UCSD-AML1 (cell line): ENCODE data around the gene CDHR2.
"Not testable (repeated sequence)": the region's sequence is repeated elsewhere in the genome, so short reads cannot be mapped to it uniquely, and the experiment has no call there.

Source experiments
- DNase-seq: peaks from one replicate; lab custom pipeline; 2025; ENCODE audit not compliant: unreplicated experiment; lab: John Stamatoyannopoulos, UW

CDHR2 gene

DNA sequence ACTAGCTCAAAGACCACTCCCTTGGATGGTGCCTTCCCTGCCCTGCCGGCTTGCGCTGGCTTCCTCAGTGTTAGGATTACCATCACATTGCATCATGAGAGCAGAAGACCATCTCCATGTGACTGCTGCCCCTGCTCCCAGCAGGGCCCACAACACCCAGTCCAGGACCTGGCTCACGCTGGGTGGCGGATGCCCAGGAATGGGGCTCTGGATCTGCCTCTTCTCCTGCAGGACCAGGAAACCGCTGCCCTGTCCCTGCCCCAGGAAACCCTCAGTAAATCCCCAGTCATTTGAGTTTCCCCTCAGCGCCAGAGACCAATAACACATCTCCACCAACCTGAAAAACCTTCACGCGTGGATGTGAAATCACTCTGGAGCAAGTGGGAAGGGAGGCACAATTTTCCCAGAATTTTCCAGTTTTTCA, 8.7 kb upstream of the CDHR2 start:
- peak; percentile 58 for DNase-seq

DNA sequence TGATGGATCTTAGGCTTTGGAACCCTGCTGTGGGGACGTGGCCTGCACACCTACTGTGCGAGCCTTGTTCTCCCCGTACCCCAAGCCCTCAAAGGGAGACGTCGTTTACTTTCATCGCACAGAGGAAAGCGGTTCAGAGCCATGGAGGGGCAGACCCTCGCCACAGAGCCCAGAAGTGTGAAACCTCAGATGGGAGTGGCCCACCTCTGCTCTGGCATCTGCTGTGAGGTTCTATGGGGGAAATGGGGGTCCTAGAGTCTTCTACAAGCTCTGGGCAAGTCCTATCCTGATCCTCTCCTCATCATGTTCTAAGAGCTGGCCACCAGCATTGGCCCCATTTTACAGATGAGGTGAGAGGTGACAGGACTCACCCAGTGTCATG, 8.2 kb upstream of the CDHR2 start:
- no peak for DNase-seq

DNA sequence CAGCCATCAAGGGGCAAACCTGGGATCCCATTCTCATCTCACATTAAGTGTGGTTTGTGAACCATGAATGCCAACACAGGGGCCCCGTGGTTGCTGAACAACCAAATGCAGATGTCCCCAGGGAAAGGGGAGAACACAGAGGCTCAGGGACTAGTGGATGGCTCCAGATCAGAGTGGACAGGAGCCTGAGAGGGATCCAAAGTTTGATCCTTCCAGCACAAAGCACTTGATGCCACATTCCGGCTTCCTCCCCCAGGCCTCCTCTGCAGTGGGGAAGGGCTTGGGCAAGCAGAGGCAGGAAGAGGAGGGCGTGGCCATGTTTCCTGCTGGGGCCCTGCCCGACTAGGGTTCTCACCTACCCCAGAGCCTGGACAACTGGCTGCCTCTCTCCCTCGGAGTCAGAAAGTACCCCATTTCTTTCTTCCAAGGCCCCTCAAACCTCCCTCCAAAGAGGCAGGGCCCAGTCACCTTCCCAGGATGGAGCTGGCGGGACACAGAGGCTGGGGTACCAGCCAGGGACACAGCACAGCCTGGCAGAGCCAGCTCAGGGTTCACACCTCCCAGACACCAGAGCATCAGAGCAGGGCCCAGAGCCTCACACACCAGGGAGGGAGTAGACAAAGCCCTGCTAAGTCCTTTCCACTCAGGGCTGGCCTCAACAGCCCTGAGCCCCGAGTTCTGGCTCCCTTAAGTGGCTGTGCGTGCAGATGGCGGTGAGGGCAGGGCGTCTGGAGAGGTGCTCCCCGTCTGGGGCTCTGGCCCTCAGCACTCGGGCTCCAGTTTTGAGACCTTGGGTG, 7.6 kb upstream of the CDHR2 start:
- DNase-seq: peak; percentile 86

DNA sequence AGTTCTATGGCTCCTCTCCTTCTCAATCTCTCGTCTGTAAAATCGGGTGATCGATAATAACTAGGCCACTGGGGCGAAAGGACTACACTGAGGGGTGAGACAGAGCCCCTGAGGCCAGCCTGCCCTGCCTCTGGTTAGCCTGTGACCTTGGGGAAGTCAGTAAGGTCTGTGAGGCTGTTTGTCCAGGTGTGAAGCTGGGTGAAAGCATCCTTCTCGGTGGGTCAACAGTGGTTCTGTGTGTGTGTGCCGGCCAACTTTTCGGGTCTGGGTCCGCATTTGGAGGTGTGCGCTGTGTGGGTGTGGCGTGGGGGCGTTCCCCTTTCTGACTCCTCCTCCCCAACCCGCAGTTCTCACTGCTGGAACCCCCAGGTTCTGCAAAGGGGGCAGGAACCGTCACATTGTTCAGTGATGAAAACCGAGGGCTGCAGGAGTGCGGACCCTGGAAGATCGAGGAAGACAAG, 7.0 kb upstream of the CDHR2 start:
- DNase-seq: peak; percentile 77

DNA sequence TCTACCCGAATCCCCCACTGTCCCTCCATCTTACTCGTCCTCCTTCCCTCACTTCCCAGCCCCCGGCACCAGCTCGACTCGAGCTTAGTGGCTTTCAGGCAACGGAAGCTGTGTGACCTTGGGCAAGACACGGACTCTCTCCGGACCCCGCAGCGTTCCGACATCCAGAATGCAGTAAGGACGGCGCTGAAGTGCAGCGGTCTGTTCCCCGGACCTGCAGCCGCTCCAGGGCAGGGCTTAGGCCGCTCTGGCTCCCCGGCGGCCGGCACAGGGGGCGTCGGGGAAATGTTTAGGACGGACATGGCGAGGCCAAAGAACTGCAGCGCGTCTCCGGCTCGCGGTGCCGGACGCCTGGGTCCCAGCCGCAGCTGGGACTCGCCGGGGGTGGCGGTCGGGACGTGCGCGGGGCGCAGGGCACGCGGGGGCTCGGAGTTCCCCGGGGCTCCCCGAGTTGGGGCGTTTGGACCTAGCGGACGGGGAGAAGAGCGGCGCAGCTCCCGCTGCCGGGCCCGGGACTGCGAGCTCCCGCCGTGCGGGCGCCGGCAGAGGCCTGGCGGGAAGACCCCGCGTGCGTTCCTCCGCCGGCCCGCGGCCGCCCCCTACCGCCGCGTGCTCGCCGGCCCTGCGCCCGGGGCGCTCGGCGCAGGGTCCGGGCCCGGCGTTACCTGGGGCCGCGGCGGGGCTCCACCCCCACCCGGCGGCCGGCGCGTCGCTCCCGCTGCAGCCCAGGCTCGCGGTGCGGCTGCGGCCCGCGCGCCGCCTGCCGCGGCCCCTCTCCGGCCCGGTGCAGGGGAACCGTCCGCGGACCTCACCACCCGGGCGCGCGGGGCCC, 6.3 kb upstream of the CDHR2 start:
- peak; percentile 69 for DNase-seq

DNA sequence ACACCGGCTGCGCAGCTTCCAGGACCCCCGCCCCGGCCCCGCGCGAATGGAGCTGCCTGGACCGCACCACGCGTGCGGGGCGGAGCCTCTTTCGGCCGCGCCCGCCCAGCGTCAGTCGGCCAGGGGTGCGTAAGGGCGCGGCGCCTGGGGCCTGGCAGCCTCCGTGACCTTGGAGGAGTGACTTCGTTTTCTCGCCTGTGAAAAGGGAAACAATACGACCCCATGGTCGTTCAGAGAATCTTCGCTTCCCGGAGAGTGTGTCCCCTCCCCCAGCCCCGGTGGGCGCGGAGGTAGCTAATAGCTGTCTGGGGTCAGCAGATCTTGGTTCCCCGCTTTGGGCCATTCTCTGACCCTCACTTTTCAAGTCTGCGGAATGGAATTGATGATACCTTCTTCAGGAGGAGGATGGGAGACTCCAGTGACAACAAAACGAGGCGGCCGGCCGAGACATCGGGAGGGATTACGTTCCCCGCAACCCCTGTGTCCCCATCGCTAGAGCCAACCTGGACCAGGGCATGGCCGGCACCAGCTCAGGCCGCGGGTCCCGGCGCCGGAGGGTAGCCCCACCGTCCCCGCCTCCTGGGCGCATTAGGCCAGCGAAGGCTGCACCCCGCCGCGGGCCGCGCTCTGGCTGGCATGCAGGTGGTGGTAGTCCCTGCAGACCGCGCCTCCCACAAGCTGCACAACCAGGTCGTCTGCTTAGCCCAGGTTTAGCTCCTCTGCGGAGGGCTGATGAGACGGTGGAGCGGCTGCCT, 5.5 kb upstream of the CDHR2 start:
- peak; percentile 82 for DNase-seq

DNA sequence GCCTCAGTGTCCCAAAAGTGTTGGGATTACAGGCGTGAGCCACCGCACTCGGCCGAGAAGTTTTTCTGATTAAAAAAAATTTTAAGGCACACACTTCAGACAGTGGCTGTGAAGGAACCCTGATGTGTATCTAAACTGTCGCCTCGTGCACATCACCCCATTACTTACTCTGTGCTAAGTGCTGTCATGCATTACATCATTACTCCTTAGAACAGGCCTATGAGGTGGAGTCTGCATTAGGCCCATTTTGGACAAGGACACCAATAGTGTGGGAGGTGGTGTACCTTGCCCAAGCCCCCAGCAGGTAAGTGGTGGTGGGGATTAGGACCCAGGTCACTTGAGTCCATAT, 3.8 kb upstream of the CDHR2 start:
- DNase-seq: no peak

DNA sequence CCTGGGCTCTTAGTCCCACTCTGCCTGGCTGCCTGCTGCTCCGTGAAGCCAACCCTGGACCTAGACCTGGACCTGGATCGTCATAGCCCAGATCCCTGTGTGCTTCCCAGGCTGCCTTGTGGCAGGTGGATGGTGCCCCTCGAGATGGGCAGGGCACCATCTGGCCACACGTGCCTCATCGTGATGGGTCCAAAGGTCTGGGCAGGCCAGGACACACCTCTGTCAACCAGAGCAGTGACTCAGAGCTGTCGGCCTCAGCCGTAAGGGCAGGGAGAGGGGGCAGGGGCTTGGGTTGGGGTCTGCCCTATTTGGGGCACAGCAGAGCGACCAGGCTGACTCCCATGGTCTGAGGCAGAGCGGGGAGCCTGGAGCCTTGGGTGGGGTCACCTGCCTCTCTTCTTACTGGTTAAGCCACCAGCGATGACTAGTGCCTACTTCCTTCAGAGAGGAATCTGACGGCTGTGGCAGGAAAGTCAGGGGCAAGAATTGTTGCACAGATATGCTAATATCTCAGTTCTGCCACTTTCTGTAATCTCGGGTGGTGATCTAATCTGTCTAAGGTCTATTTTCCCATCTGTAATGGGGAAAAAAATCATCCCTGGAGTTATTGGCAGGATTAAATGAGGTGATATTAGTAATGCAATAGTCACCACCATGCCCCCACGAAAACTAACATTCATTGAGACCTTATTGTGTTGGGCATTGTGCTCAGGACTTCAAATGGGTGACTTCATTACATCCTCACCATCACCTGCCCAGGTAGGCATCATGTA, 3.2 kb upstream of the CDHR2 start:
- DNase-seq: no peak

DNA sequence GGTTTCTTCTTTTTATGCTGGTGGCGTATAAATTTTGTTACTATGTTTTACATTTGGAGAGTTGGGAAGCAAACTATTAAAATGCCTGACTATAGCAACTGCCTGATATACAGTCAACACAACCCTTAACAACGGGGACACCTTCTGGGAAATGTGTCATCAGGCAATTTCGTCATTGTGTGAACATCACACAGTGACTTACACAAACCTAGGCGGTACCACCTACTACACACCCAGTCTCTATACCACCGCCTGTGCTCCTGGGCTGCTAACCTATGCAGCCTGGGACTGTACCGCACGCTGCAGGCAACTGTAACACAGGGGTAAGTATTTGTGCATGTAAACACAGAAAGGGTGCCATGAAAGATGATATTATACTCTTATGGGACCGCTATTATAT, 1.3 kb upstream of the CDHR2 start:
- no peak for DNase-seq

DNA sequence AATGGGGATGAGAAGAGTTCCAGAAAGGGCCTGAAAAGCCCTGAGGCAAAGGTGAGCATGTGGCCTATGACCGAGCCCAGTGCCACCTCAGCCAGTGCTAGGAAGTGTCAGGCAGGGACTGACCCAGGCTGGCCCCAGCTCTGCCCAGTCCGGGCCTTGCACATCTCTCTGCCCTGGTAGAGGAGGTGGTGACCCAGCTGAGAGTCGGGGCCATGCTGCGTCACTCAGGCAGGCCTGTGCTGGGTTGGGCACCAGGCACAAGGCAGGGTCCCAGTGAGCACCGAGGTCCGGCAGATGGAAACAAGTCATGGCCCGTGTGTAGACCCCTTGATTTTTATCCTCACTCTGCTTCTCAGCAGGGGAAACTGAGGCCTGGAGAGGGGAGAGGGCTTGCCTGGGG, 729 bp downstream of the CDHR2 start:
- no peak for DNase-seq

DNA sequence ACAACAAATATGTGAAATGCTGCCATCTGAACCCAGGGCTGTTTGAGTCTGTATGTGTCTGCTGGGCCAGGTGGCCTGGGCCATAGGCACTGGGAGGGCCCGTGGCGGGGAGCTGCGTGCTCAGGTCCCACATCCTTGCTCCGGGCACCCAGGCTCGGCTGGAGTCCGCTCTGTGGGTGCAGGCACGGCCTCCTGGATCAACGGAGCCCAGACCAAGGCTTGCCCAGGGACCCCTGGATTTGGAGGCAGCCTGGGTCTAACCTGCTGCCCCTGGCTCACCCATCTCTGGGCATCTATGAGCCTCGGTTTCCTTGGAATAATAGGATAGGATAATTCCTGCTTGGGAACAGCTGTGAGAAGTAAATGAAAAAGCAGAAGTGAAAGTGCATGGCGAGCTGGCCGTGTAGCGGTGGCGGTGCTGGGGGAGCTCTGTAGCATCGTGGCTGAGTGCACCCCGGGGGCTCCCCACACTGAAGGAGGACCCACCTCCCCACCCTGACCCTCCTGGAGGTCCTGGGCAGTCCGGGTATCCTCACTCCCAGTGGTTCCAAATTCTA, 1.2 kb downstream of the CDHR2 start:
- no peak for DNase-seq

DNA sequence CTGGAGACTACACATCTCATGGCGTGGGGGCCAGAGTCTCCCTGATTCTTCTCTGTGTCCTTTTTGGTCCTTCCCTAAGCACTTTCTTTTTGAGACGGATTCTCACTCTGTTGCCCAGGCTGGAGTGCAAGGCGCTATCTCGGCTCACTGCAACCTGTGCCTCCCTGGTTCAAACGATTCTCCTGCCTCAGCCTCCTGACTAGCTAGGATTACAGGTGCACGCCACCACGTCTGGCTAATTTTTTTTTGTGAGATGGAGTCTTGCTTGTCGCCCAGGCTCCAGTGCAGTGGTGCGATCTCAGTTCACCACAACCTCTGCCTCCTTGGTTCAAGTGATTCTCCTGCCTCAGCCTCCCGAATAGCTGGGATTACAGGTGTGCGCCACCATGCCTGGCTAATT, 1.8 kb downstream of the CDHR2 start:
- DNase-seq: not testable (repeated sequence)

DNA sequence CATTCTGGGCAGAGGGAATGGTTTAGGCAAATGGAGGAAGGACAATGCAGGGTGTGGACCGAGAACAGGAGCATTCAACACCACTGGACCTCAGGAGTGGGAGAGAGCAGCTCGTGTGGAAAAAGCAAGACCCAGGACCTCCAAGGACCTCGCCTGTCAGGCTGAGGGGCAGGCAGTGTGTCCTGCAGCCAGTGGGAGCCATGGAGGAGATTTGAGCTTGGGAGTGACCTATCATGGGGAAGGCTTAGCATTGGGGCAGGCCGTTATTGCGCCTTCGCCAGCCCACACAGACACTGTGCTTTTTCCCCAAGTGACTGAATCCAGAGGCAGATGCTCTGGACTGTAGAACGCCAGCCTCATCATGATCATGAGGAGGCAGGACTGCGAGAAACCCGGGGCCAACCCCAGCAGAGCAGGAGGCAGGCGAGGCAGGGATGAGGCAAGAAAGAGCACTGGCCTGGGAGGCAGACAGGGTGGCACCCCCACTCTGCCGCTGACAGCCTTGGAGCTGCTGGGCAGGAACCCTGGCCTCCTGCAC, 3.3 kb downstream of the CDHR2 start:
- DNase-seq: no peak

DNA sequence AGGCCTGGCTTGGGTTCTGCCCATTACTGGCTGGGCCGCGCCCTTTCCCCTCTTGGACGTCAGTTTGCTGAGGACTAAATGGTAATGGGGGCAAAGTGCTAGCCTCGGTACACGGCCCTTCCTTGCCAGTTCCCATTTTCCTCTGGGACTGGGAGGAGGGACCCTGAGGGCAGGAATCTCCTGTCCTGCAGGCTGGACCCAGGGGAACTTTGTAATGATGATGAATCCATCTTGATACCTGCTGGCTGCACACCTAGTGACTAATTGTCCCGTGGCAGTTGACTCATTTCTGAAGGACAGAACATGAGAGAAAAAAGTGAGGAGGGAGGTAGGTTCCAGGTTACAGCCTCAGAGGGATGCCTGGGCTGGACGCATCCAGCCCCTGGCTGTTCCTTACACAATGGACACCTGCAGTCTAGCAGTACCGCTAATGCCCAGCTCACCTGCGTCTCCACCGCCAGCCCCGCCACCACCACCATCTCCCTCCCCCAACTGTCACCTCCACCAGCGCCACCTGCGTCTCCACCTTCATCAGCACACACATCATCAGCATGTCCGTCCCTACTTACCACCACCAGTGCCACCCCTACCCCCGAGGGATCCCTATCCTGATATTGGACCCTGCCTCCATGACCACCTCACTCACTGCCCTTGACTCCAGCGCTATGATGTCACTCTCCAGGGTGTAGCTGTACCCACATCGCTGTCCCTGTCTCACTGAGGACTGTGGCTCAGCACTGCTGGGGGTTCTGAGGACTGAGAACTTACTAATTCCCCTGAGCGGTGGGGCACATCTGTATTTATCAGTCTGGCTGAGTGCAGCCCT, 4.3 kb downstream of the CDHR2 start:
- DNase-seq: no peak

DNA sequence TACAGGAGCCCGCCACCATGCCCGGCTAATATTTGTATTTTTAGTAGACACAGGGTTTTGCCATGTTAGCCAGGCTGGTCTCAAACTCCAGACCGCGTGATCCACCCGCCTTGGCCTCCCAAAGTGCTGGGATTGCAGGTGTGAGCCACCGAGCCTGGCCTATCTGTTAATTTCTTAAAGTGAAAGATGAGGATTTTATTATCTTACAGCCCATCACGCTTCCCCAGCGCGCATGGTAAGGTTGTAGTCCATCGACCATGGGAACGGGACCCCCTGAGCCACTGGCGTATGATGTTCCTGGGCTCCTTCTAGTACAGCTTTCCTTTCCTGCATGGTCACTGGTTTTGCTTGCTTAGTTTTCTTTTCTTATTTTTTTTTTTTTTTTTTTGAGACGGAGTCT, 8.7 kb downstream of the CDHR2 start:
- no peak for DNase-seq

DNA sequence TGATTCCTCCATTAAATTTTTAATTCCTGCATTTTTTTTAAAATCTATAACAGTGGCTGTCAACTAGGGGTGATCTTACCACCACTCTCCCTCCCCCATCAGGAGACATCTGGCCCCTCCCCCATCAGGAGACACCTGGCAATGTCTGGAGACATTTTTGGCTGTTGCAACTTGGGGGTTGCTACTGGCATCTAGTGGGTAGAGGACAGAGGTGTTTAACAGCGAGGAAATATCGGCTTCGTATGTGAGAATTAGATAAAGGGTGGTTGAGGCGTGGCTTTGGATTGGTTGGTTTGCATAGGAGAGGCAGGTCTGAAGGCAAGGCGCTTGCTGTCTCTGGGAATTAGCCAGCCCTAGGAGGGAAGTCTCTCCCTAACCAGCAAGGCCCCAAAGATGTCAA, 10.5 kb downstream of the CDHR2 start:
- DNase-seq: no peak

DNA sequence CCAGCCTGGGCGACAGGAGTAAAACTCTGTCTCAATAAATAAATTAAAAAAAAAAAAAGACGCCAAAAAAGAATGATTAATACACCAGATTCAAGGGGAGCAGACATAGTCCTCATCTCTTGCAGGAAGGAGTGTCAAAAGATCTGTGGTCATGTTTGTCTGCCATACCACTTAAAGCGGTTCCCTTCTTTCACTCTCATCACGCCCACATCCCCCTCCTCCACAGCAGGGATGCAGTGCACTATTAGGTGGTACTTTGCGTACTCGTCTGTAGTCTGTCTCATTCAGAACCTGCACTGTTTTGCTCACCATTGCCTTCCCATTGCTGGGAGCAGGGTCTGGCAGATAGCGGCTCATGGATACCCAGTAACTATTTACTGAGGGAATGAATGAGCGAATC, 11.2 kb downstream of the CDHR2 start:
- DNase-seq: no peak

DNA sequence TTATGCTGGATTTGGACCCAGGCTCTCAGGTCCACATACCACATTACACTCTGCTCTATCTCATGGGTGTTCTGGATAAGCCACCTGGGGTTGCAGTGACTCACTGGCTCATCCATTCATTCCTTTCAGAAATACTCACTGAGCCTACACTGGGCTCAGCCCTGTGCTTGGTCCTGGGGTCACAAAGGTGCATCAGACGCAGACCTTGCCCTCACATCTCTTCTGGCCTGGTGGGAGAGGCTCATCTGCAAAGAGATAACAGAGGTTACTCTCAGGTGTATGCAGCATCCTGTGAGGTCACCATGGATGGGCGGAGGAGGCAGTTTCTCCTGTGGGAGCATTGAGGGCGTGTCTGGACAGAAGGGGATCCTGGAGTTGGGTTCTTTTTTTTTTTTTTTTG, 12.1 kb downstream of the CDHR2 start:
- no peak for DNase-seq

DNA sequence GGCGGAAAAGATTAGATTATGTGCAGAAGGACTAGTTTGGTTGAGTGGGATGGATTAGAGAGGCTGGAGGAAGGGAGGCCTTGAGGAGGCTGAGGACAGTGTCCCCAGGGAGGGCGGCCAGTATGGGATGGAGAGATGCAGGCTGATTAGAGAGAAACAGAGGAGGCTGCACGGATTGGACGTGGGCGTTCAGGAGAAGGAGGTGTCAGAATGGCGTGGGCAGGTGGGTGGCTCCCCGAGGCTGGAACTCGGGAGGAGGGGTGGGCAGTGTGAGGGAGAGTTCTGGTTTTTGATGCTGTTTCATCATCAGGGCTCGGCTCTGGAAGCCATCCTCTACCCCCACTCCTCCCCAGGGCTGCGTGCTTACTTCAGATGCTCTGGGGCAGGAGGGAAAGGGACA, 13.0 kb downstream of the CDHR2 start:
- DNase-seq: no peak

DNA sequence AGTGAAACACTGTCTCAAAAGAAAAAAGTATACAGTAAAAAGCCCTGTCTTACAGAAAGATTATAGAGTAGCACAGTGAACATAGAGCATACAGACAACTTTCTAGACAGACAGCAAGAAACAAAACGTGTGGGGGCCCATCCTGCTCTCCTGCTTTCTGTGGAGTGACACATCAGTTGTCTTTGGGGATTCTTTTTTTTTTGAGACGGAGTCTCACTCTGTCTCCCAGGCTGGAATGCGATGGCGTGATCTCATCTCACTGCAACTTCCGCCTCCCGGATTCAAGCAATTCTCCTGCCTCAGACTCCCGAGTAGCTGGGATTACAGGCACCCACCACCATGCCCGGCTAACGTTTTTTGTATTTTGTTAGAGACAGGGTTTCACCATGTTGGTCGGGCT, 14.9 kb downstream of the CDHR2 start:
- DNase-seq: no peak
